Spleen (tissue), 7 donors: ENCODE measurements around the gene CDKN2D.
"Not testable (repeated sequence)": the region's sequence is repeated elsewhere in the genome, so short reads cannot be mapped to it uniquely, and the experiment has no call there.

ENCODE experiments used
- POLR2AphosphoS5 ChIP-seq, 3 donors: sonication (generic); formaldehyde crosslinking; IDR thresholded peaks; one replicate each; pipeline ENCODE4 v1.5.1; 2017; ENCODE audit warnings: antibody characterized with exemption in 3 of 3
- TF ChIP-seq, protein P1 (sequence below), 11 experiments: fragments of 200-600 bp in 7 of 11; fragments of 450-650 bp in 4 of 11; sonication (generic) in 4 of 11; IDR thresholded peaks in 8 of 11; conservative IDR thresholded peaks in 3 of 11; 1 replicate in 7 of 11; 2 replicates in 4 of 11; pipeline versions ENCODE4 v1.4.0 to v1.8.0; 2016 to 2021; ENCODE audit warnings: antibody characterized with exemption in 11 of 11, inconsistent platforms in 4 of 11, mild to moderate bottlenecking in 1 of 11
- donor health status: DM: no; HTN: no; CAD: no; lungs with moderate emphysema.
- donor health status: DM: no; HTN: no; CAD: no.
- donor health status: DM: no; HTN: no; CAD: no.

DNA sequence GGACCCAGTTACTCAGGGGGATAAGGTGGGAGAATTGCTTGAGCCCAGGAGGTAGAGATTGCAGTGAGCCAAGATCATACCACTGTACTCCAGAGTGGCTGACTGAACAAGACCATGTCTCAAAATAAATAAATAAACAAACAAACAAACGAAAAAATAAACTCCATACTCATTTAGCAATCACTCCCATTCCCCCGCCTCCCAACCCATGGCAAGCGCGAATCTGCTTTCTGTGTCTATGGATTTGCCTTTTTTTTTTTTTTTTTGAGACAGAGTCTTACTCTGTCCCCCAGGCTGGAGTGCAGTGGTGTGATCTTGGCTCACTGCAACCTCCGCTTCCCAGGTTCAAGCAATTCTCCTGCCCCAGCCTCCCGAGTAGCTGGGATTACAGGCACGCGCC, 41.9 kb downstream of the CDKN2D start:
- TF ChIP-seq, protein P1, sequence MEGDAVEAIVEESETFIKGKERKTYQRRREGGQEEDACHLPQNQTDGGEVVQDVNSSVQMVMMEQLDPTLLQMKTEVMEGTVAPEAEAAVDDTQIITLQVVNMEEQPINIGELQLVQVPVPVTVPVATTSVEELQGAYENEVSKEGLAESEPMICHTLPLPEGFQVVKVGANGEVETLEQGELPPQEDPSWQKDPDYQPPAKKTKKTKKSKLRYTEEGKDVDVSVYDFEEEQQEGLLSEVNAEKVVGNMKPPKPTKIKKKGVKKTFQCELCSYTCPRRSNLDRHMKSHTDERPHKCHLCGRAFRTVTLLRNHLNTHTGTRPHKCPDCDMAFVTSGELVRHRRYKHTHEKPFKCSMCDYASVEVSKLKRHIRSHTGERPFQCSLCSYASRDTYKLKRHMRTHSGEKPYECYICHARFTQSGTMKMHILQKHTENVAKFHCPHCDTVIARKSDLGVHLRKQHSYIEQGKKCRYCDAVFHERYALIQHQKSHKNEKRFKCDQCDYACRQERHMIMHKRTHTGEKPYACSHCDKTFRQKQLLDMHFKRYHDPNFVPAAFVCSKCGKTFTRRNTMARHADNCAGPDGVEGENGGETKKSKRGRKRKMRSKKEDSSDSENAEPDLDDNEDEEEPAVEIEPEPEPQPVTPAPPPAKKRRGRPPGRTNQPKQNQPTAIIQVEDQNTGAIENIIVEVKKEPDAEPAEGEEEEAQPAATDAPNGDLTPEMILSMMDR (IDR thresholded peaks at IDR 0.05 in 8 of 11, conservative IDR thresholded peaks at IDR 0.05 in 3 of 11): not testable (repeated sequence)
- TF ChIP-seq POLR2AphosphoS5 (IDR thresholded peaks at IDR 0.05): not testable (repeated sequence)
